GM12873 (cell line): Measurements from ENCODE around the gene OVCA2.

ENCODE experiments used
- CTCF ChIP-seq: IDR thresholded peaks from 2 replicates; pipeline ENCODE4 v1.5.1; 2012; ENCODE audit warnings: low read depth, mild to moderate bottlenecking, moderate library complexity, low read length, control low read depth; ENCODE audit not compliant: insufficient read depth; ENCODE audit errors: missing control alignments

The OVCA2 gene

GRCh38 chr17:2035541-2036488, 6.0 kb upstream of the OVCA2 start:
- TF ChIP-seq CTCF = no peak

- no peak for TF ChIP-seq CTCF
These were observed 4.7 kb upstream of the OVCA2 start for GRCh38 chr17:2037155-2037554.

GRCh38 chr17:2040219-2040827, 1.5 kb upstream of the OVCA2 start:
- TF ChIP-seq CTCF = no peak

- no peak for TF ChIP-seq CTCF
These were observed 771 bp upstream of the OVCA2 start for GRCh38 chr17:2040942-2041560.

GRCh38 chr17:2042390-2042847, 597 bp downstream of the OVCA2 start:
- TF ChIP-seq CTCF = peak; percentile 42

GRCh38 chr17:2042933-2043332, 1.1 kb downstream of the OVCA2 start:
- peak; percentile 17 for TF ChIP-seq CTCF

- no peak for TF ChIP-seq CTCF
These were observed 2.0 kb downstream of the OVCA2 start for GRCh38 chr17:2043785-2044184.
